ENCODE results near the gene SFRP4.

- no peak for TF ChIP-seq CTCF (IDR thresholded peaks at IDR 0.05)
- no peak for TF ChIP-seq POLR2A (IDR thresholded peaks at IDR 0.05)
Measured at GRCh38 chr7:37956791-37957190, 40.2 kb upstream of the SFRP4 start.

Data from prostate gland (tissue), 2 donors.